ENCODE results near the gene UBD.
A peak's percentile ranks its signal among the peaks of the same experiment; 100 is the strongest.

UBD gene

DNA sequence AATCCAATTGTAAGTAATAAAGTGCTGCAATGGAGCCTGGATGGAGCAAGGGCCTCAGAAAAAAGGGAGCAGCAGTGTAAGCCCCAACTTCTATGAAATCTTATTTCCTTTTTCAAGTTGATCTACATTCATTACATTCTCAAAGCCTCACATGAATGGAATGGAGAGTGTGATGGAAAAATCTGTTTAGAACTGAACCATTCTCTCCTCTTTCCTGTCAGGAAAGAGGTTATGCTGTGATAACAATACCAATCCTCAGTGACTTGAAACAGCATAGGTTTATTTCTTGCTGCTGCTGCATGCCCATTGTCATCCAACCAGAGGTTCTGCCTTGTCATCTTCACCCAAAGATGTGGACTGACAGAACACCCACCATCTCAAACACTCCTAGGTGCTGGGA, 16.5 kb upstream of the UBD start:
- H3K4me3 Mint-ChIP-seq, result no peak overlapping the region
- no peaks in the 10 kb centered on the region for H3K9me3 Mint-ChIP-seq (ENCODE audit: low read depth)
- peaks cover 27% of the 10 kb centered on the region for H3K27me3 Mint-ChIP-seq
- no peaks in the 10 kb centered on the region for H3K4me1 Mint-ChIP-seq (ENCODE audit: low read depth)
- no peaks in the 10 kb centered on the region for H3K36me3 Mint-ChIP-seq
- no peak overlapping the region for H3K27ac Mint-ChIP-seq

DNA sequence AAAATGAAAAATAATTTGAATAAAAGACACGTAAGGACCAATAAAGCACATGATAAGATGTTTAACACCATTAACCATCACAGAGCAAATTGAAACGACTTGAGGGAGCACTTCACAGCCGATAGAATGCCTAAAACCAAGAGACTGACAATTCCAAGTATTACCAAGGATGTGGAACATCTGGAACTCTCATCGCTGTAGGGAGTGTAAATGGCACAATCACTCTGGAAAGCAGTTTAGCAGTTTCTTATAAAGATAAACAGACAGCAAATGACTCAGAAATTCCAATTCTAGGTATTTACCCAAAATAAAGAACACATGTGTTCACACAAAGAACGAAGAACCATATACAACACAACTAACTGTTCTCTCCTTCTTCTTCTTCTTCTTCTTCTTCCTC, 8.5 kb upstream of the UBD start:
- peaks cover 6% of the 10 kb centered on the region for H3K4me1 Mint-ChIP-seq (ENCODE audit: low read depth)
- no peak overlapping the region for H3K27ac Mint-ChIP-seq
- no peaks in the 10 kb centered on the region for H3K36me3 Mint-ChIP-seq
- H3K9me3 Mint-ChIP-seq (ENCODE audit: low read depth), result no peaks in the 10 kb centered on the region
- peaks cover 21% of the 10 kb centered on the region for H3K27me3 Mint-ChIP-seq
- no peak overlapping the region for H3K4me3 Mint-ChIP-seq

DNA sequence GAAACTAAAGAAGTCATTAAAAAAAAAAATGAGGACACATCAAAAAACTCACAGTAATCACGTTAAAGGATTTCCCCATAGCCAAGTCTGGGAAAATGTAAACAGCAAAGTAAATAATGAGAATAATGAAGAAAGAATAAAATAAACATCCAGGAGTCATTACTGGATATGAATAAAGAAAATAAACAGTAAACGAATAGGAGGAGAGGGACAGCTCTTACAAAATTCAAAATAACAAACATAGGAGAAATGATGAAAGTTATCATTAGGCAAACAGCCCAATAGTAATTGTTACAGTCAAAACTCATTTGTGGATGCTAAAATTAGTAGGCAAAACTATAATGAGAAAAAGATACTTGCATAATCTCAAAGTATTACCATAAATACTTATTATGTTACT, 8.0 kb upstream of the UBD start:
- Mint-ChIP-seq H3K27ac (no peak overlapping the region), H3K9me3 (ENCODE audit: low read depth) (no peaks in the 10 kb centered on the region), H3K36me3 (no peaks in the 10 kb centered on the region), H3K4me3 (no peak overlapping the region), H3K27me3 (peaks cover 21% of the 10 kb centered on the region), H3K4me1 (ENCODE audit: low read depth) (peaks cover 6% of the 10 kb centered on the region)

DNA sequence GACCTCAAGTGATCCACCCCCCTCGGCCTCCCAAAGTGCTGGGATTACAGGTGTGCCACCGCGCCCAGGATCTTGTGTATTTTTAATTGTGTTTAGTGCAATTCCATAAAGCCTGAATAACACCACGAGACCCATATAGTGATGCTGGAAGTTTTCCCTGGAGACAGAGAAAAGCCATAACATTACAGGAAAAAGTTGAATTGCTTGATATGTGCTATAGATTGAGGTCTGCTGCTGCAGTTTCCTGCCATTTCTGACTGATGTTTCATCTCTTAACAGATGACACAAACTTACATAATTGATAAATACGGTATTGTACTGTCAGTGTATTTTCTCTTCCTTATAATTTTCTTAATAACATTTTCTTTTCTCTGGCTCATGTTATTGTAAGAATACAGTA, 7.3 kb upstream of the UBD start:
- Mint-ChIP-seq H3K9me3 (ENCODE audit: low read depth) (no peaks in the 10 kb centered on the region), H3K27me3 (peaks cover 20% of the 10 kb centered on the region), H3K4me1 (ENCODE audit: low read depth) (peaks cover 6% of the 10 kb centered on the region), H3K36me3 (no peaks in the 10 kb centered on the region), H3K27ac (no peak overlapping the region), H3K4me3 (no peak overlapping the region)

DNA sequence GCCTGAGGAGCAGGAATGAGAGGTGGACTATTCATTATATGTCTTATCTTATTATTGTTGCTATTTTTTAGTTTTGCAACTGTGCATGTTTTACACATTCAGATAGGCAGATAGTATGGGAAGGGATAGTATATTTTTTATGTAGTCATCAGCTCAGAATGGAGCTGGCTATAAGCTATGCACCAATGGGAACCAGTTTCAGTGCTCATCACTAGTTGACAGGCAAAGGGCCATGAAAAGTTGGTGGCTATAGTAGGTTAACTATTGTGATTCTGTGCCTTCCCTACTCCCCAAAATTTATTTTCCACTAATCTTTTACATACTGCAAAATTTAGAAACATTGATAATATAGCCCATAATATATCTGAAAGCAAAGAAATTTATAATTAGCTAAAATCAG, 5.3 kb upstream of the UBD start:
- no peaks in the 10 kb centered on the region for H3K36me3 Mint-ChIP-seq
- H3K27me3 Mint-ChIP-seq, result peaks cover 26% of the 10 kb centered on the region
- H3K4me1 Mint-ChIP-seq (ENCODE audit: low read depth), result peaks cover 6% of the 10 kb centered on the region
- H3K4me3 Mint-ChIP-seq, result no peak overlapping the region
- no peak overlapping the region for H3K27ac Mint-ChIP-seq
- H3K9me3 Mint-ChIP-seq (ENCODE audit: low read depth), result no peaks in the 10 kb centered on the region

DNA sequence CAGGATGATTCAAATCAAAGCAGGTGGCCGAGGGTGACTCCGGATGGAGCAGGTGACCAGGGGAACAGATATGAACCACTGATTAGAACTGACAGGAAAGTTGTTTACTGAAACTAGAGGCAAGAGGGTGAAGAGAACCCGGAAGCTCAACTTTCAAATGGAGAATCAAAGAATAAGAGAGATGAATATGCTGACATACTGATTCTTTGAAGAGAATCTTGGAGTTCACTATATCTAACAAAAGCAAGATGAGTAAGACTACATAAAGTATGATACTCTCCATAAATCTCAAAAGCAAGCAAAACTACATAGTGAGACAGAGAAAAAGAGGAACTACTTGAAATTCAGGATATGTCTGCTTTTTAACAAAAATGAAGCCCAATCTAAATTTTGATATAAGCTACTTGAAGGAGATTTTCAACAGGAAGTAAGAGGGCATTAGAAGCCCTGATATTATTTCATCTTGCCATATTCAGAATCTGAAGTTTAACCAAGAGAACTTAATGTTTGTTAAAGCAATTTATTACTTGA, 4.0 kb upstream of the UBD start:
- H3K9me3 Mint-ChIP-seq (ENCODE audit: low read depth), result no peaks in the 10 kb centered on the region
- H3K27ac Mint-ChIP-seq, result no peak overlapping the region
- H3K27me3 Mint-ChIP-seq, result peaks cover 34% of the 10 kb centered on the region
- peaks cover 6% of the 10 kb centered on the region for H3K4me1 Mint-ChIP-seq (ENCODE audit: low read depth)
- H3K4me3 Mint-ChIP-seq, result no peak overlapping the region
- no peaks in the 10 kb centered on the region for H3K36me3 Mint-ChIP-seq

DNA sequence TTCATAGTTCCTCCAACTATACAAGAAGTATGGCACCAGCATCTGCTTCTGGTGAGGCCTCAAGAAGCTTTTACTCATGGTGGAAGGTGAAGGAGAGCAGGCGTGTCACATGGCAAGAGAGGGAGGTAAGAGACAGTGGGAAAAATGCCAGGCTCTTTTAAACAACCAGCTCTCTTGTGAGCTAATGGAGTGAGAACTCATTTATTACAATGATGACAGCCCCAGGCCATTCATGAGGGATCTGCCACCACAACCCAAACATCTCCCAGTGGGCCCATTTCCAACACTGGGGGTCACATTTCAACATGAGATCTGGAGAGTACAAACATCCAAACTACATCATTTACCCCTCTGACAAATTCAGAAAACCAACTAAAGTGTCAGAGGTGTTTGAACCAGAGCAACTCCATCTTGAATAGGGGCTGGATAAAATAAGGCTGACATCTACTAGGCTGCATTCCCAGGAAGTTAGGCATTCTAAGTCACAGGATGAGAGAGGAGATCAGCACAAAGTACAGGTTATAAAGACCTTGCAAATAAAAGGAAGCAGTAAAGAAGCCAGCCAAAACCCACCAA, 2.2 kb upstream of the UBD start:
- peaks cover 32% of the 10 kb centered on the region for H3K27me3 Mint-ChIP-seq
- H3K9me3 Mint-ChIP-seq (ENCODE audit: low read depth), result no peaks in the 10 kb centered on the region
- no peak overlapping the region for H3K4me3 Mint-ChIP-seq
- peak overlapping the region; percentile 51 for H3K27ac Mint-ChIP-seq
- H3K36me3 Mint-ChIP-seq, result no peaks in the 10 kb centered on the region
- H3K4me1 Mint-ChIP-seq (ENCODE audit: low read depth), result peaks cover 6% of the 10 kb centered on the region

DNA sequence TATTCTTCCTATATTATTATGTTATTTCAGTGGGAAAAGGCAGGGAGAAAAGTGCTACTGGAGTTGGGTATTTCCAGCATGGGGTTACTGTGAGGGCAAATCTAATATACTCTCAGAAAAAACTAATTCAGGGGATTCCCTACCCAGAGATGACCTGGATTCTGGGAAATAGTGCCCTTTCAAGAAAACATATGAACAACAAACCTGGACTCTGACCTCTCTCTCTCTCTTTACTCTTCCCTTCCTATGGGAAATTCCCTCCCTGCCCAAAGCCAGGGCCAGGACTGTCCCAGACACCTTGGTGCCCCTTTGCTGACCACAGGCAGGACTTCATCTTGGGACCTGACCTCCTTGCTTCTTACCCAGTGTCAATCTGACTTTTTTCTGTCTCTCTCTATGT, 1.6 kb upstream of the UBD start:
- H3K36me3 Mint-ChIP-seq, result no peaks in the 10 kb centered on the region
- H3K4me3 Mint-ChIP-seq, result no peak overlapping the region
- H3K9me3 Mint-ChIP-seq (ENCODE audit: low read depth), result no peaks in the 10 kb centered on the region
- peaks cover 37% of the 10 kb centered on the region for H3K27me3 Mint-ChIP-seq
- H3K4me1 Mint-ChIP-seq (ENCODE audit: low read depth), result peaks cover 6% of the 10 kb centered on the region
- peak overlapping the region; percentile 51 for H3K27ac Mint-ChIP-seq

DNA sequence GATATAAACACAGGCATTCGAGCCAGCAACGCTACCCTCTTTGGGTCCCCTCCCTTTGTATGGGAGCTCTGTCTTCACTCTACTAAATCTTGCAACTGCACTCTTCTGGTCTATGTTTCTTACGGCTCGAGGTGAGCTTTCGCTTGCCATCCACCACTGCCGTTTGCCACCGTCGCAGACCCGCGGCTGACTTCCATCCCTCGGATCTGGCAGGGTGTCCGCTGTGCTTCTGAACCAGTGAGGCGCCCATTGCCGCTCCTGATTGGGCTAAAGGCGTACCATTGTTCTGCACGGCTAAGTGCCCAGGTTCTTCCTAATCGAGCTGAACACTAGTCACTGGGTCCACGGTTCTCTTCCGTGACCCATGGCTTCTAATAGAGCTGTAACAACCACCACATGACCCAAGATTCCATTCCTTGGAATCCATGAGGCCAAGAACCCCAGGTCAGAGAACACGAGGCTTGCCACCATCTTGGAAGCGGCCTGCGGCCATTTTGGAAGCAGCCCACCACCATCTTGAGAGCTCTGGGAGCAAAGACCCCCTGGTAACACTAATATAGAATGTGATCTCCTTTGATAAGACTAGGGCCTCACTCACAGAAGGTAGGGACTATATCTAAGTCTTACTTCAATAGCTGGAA, 973 bp downstream of the UBD start:
- H3K27ac Mint-ChIP-seq, result no peak overlapping the region
- peaks cover 2% of the 10 kb centered on the region for H3K36me3 Mint-ChIP-seq
- H3K4me3 Mint-ChIP-seq, result no peak overlapping the region
- H3K4me1 Mint-ChIP-seq (ENCODE audit: low read depth), result peaks cover 12% of the 10 kb centered on the region
- H3K9me3 Mint-ChIP-seq (ENCODE audit: low read depth), result no peaks in the 10 kb centered on the region
- peaks cover 45% of the 10 kb centered on the region for H3K27me3 Mint-ChIP-seq

DNA sequence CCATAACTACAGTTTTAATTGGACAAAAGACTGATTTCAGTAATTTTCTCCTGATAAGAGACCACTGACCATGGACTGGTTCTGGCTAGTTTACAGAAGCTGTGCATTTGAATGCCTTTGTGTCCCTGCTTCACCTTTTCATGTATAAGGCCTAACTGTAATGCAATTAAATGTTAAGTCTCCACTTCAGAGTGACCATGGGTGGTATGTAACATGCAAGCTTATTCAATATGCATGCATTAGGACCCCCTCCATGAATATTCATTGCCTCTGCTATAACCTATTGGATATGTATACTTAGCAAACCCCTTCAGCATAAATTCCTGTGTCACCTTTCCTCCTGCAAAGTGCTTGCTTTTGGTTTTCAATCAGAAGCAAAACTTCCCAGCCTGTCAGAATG, 2.2 kb downstream of the UBD start:
- Mint-ChIP-seq H3K4me1 (ENCODE audit: low read depth) (peaks cover 17% of the 10 kb centered on the region), H3K27me3 (peaks cover 45% of the 10 kb centered on the region), H3K27ac (no peak overlapping the region), H3K36me3 (peaks cover 2% of the 10 kb centered on the region), H3K9me3 (ENCODE audit: low read depth) (no peaks in the 10 kb centered on the region), H3K4me3 (no peak overlapping the region)

DNA sequence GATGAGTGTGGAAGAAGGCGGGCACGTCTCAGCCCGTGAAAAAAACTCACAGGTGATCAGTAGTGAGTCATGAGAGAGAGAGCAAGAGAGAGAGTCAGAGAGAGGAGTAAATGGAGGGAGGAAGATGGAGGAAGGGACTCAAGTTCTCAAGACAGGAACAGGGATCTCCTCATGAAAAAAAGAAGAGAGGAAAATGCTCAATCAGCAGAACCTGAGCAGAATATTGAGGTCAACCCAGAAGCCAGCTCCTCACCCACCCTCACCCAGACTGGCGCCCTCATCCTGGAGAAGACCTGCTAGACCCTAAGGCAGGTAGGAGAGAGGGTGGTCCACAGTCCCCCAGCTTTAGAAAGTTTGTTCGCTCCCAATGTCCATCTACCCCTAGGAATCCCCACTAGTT, 4.8 kb downstream of the UBD start:
- H3K36me3 Mint-ChIP-seq, result peaks cover 2% of the 10 kb centered on the region
- no peak overlapping the region for H3K27ac Mint-ChIP-seq
- H3K4me1 Mint-ChIP-seq (ENCODE audit: low read depth), result peaks cover 17% of the 10 kb centered on the region
- no peaks in the 10 kb centered on the region for H3K9me3 Mint-ChIP-seq (ENCODE audit: low read depth)
- H3K27me3 Mint-ChIP-seq, result peaks cover 35% of the 10 kb centered on the region
- no peak overlapping the region for H3K4me3 Mint-ChIP-seq

DNA sequence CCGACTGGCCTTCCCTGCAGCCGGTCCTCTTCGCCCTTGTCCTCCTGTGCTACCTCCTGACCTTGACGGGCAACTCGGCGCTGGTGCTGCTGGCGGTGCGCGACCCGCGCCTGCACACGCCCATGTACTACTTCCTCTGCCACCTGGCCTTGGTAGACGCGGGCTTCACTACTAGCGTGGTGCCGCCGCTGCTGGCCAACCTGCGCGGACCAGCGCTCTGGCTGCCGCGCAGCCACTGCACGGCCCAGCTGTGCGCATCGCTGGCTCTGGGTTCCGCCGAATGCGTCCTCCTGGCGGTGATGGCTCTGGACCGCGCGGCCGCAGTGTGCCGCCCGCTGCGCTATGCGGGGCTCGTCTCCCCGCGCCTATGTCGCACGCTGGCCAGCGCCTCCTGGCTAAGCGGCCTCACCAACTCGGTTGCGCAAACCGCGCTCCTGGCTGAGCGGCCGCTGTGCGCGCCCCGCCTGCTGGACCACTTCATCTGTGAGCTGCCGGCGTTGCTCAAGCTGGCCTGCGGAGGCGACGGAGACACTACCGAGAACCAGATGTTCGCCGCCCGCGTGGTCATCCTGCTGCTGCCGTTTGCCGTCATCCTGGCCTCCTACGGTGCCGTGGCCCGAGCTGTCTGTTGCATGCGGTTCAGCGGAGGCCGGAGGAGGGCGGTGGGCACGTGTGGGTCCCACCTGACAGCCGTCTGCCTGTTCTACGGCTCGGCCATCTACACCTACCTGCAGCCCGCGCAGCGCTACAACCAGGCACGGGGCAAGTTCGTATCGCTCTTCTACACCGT, 6.1 kb downstream of the UBD start:
- Mint-ChIP-seq H3K4me3 (peak overlapping the region; percentile 86), H3K27me3 (peaks cover 28% of the 10 kb centered on the region), H3K9me3 (ENCODE audit: low read depth) (no peaks in the 10 kb centered on the region), H3K27ac (peak overlapping the region; percentile 89), H3K36me3 (peaks cover 2% of the 10 kb centered on the region), H3K4me1 (ENCODE audit: low read depth) (peaks cover 17% of the 10 kb centered on the region)

DNA sequence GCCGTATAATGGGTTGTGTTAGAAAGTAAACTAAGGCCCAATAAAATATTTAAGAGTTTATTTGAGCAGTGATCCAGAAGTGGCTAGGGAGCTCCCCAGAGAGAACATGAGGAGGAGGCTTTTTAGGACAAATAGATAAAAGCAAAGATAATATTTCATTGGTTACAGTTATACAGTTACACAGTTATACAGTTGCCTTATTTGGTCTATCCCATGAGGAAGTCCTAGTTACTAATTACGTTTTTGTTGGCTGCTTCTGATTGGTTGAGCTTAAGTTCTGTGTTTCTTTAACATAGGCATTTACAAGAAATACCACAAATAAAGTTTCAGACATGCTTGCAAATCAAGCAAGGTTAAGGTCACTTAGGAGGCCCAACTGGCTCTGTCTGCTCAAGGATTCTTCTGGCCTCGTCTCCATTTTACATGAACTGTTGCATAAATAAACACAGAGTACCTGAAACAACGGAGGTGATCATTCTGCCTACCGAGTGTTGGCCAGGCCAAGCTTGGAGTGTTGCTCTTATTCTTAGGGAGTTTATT, 7.0 kb downstream of the UBD start:
- Mint-ChIP-seq H3K27me3 (peaks cover 26% of the 10 kb centered on the region), H3K36me3 (peaks cover 2% of the 10 kb centered on the region), H3K27ac (peak overlapping the region; percentile 89), H3K4me3 (peak overlapping the region; percentile 86), H3K4me1 (ENCODE audit: low read depth) (peaks cover 17% of the 10 kb centered on the region), H3K9me3 (ENCODE audit: low read depth) (no peaks in the 10 kb centered on the region)

DNA sequence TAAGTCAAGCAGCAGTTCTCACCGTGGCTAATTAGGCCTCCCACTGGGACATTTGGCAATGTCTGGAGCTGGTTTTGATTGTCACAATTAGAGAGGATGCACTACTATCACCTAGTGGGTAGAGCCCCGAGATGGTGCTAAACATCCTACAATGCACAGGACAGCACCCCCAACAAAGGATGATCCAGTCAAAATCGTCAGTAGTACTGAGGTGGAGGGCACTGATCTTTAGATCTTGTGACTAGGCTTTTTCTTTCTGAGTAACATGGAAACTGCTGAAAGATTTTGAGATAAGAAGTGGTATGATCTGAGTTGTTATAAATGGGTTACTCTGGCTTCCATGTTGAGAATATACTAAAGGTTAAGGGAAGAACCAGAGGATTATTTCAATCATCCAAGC, 12.0 kb downstream of the UBD start:
- Mint-ChIP-seq H3K27me3 (peaks cover 14% of the 10 kb centered on the region), H3K9me3 (ENCODE audit: low read depth) (no peaks in the 10 kb centered on the region), H3K4me3 (no peak overlapping the region), H3K36me3 (peaks cover 3% of the 10 kb centered on the region), H3K27ac (no peak overlapping the region), H3K4me1 (ENCODE audit: low read depth) (peaks cover 3% of the 10 kb centered on the region)

DNA sequence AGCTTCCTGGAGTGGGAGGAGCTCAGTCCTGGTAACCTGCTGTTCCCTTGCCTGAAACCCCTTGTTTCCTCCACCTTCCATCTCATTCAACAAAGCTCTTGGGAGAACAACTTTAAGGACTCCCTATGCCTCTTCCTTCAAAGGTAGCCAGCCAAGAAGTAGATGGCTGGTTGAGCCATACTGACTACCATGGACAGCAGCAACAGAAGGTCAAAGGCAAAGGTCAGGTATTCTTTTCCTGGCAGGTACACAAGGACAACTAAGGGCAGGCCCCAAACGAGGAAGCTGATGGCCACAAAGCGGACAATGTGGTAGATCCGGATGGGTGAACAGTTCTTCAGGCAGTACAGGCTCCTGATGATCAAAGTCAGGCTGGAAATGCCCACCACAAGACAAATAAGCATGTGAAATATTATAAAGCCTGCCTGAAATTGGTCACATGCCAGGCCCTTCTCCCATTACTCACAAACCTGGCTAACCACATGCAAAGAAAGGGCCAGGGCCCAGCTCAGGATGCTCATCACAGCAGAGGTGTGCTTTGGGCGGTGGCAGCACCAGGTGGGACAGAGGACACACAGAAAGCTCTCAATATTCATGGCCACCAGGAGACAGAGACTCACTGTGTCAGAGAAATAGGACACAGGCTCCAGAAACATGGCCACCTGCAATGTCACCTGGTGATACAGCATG, 21.7 kb downstream of the UBD start:
- no peaks in the 10 kb centered on the region for H3K4me1 Mint-ChIP-seq (ENCODE audit: low read depth)
- H3K9me3 Mint-ChIP-seq (ENCODE audit: low read depth), result no peaks in the 10 kb centered on the region
- H3K27ac Mint-ChIP-seq, result no peak overlapping the region
- H3K36me3 Mint-ChIP-seq, result no peaks in the 10 kb centered on the region
- H3K27me3 Mint-ChIP-seq, result peaks cover 14% of the 10 kb centered on the region
- no peak overlapping the region for H3K4me3 Mint-ChIP-seq

Data from activated naive CD8-positive, alpha-beta T cell (primary cell).